NB4 (cell line): Measurements from ENCODE around the gene HLA-DMB.

Experiments used
- DNase-seq: peaks from one replicate; pipeline ENCODE4 v3.0.0; 2010; ENCODE audit warnings: low read depth
- H3K4me3 ChIP-seq: one replicate; pipeline ENCODE4 v1.5.1; 2011; ENCODE audit warnings: mild to moderate bottlenecking, low read depth, low read length, moderate library complexity
- CTCF ChIP-seq: IDR thresholded peaks from one replicate; pipeline ENCODE4 v1.5.1; 2012; ENCODE audit warnings: low read depth, low read length
- MYC ChIP-seq: IDR thresholded peaks from 2 replicates; pipeline ENCODE4 v1.6.1; 2011; ENCODE audit warnings: low read depth, low read length
- POLR2A ChIP-seq: IDR thresholded peaks from 2 replicates; pipeline ENCODE4 v1.6.1; 2011; ENCODE audit warnings: mild to moderate bottlenecking; ENCODE audit not compliant: insufficient read length; ENCODE audit errors: extremely low read depth
- TF ChIP-seq, protein P1 (sequence below): IDR thresholded peaks from 2 replicates; pipeline ENCODE4 v1.6.1; 2011; ENCODE audit warnings: low read depth, low read length

The HLA-DMB gene

GRCh38 chr6:32933661-32934085, 7.2 kb downstream of the HLA-DMB start:
- H3K4me3 ChIP-seq: no peak overlapping the region
- peak; percentile 87 for TF ChIP-seq CTCF
- TF ChIP-seq, protein P1, sequence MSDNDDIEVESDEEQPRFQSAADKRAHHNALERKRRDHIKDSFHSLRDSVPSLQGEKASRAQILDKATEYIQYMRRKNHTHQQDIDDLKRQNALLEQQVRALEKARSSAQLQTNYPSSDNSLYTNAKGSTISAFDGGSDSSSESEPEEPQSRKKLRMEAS: no peak
- DNase-seq: peak; percentile 78

DNA sequence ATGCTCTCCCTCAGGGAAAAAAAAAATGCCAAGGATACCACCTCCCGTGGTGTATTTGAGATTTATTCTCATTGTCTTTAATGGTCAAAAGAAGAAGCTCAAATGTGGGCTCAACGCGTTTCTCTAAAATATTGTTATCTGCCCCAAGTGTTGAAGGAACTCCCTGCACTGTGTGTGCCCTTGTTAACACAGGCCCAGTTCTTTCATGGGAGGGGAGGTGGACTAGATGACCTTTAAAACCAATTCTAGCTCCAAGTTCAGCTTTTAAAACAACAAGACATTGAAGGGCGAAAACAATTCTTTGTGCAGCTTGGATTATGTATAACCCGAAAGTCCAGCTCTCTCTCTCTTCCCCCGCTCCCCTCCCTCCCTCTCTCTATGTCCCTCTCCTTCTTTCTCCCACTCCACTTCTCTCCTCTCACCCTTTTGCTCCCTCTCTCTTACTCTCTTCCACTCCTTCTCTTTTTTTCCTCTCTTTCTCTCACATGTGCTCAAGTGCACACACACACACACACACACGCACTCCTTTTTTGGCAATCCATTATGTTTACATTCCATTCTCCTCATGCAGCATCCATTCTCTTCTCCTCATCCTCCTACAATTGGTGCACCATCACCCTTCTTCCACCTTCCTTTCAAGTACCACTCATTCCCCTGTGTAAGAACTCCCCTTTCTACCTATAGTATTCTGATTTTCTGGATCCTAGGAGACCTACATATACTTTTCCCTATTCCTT, 8.5 kb downstream of the HLA-DMB start:
- DNase-seq: no peak

GRCh38 chr6:32931211-32931610, 9.6 kb downstream of the HLA-DMB start:
- H3K4me3 ChIP-seq: no peak overlapping the region
- TF ChIP-seq MYC: no peak
- TF ChIP-seq POLR2A: no peak
- TF ChIP-seq CTCF: no peak
- TF ChIP-seq, protein P1: no peak
- no peak for DNase-seq

More for the DNA sequence above, 8.5 kb downstream of the HLA-DMB start:
- H3K4me3 ChIP-seq: no peak overlapping the region
- TF ChIP-seq, protein P1: no peak
- TF ChIP-seq POLR2A: no peak

GRCh38 chr6:32922083-32922482, 18.7 kb downstream of the HLA-DMB start:
- no peak overlapping the region for H3K4me3 ChIP-seq
- DNase-seq: no peak
- TF ChIP-seq, protein P1: no peak
- TF ChIP-seq CTCF (no peak), MYC (no peak), POLR2A (no peak)

DNA sequence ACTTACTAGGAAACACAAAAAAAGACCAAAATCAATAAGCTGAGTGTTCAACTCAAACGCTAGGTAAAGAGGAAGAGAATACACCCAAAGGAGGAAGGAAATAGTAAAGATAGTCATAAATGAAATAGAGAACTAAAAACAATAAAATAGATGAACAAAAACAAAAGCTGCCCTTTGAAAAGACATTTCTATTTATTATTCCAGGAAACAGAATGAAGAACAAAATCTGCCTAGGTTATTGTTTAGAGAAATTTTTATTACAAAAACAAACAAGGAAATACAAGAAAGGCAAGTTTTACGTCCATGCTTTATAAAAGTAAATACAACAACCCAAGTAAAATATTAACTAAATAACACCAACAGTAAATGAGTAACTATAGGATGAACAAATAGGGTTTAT, 20.1 kb downstream of the HLA-DMB start:
- peak; percentile 20 for DNase-seq
- H3K4me3 ChIP-seq: no peak overlapping the region
- TF ChIP-seq MYC (no peak), CTCF (no peak), POLR2A (no peak)
- TF ChIP-seq, protein P1: no peak

GRCh38 chr6:32912951-32913350, 27.9 kb downstream of the HLA-DMB start:
- no peak overlapping the region for H3K4me3 ChIP-seq
- no peak for TF ChIP-seq MYC
- TF ChIP-seq CTCF: no peak
- TF ChIP-seq, protein P1: no peak
- no peak for TF ChIP-seq POLR2A
- no peak for DNase-seq
